Measurements from ENCODE around the gene LDLRAD4.

- no peak for TF ChIP-seq CTCF (conservative IDR thresholded peaks at IDR 0.05)
- no peak for TF ChIP-seq EZH2 (IDR thresholded peaks at IDR 0.05; ENCODE audit: low read depth)
Observed at GRCh38 chr18:13264091-13265007, 45.8 kb downstream of the LDLRAD4 start.

All from PC-9 (cell line).